GM12878 (cell line): ENCODE data around the gene MTERF1. TPM values are rescaled to one million over a fixed set of nuclear protein-coding genes. Genes with fewer than 3 reads are reported as not detected.
A peak's percentile ranks its signal among the peaks of the same experiment; 100 is the strongest.

Experiments
- ATAC-seq: fragments of 200-7000 bp; cut with Tn5 transposase; 3 replicates; pipeline ENCODE4 v1.9.1; 2020; ENCODE audit warnings: mild to moderate bottlenecking, moderate library complexity
- Bru-seq: library from RNA; stranded (reverse); fragments of 400-500 nt; gene quantifications from one replicate; lab custom pipeline; 2021; lab: Mats Ljungman, UMichigan
- BruChase-seq, 2 experiments: library from RNA; stranded (reverse); fragments of 400-500 nt; gene quantifications; one replicate each; lab custom pipeline; 2021; lab: Mats Ljungman, UMichigan
- BruUV-seq: library from RNA; stranded (reverse); fragments of 400-500 nt; replicated peaks from 2 replicates; lab custom pipeline; 2021; lab: Mats Ljungman, UMichigan
- CTCF ChIA-PET: fragments of 300-600 bp; sonication (Branson Sonifier 250); formaldehyde crosslinking; extraction: SDS; loops from one replicate; lab custom pipeline; 2021; ENCODE audit warnings: inconsistent platforms; lab: Yijun Ruan, JAX
- POLR2A ChIA-PET: fragments of 350-600 bp; formaldehyde crosslinking; extraction: SDS; loops from one replicate; lab custom pipeline; 2021; ENCODE audit warnings: inconsistent platforms; lab: Charles Lee
- RAD21 ChIA-PET: fragments of 300-600 bp; sonication (Branson Sonifier 250); formaldehyde crosslinking; loops from one replicate; lab custom pipeline; 2023; ENCODE audit warnings: antibody characterized with exemption; ENCODE audit not compliant: unreplicated experiment; lab: Charles Lee
- SMC1A ChIA-PET: fragments of 300-600 bp; sonication (Branson Sonifier 250); formaldehyde crosslinking; loops from one replicate; lab custom pipeline; 2023; ENCODE audit not compliant: unreplicated experiment, uncharacterized antibody; lab: Charles Lee
- DNase-seq: peaks from one replicate; pipeline ENCODE4 v3.0.0-alpha.2; 2011; ENCODE audit warnings: low read depth, low spot score
- FAIRE-seq: peaks from 3 replicates; lab custom pipeline; 2011; peaks lifted over from hg19 to GRCh38; lab: Jason Lieb, UNC
- H2AFZ ChIP-seq: 2 replicates; pipeline ENCODE4 v1.6.0; 2011; ENCODE audit warnings: low read depth, low read length, control low read depth; ENCODE audit not compliant: control insufficient read depth
- H3K27ac ChIP-seq: 2 replicates; pipeline ENCODE4 v1.5.1; 2011; ENCODE audit warnings: control low read depth; ENCODE audit not compliant: control insufficient read depth, insufficient read depth
- H3K27me3 ChIP-seq, 2 experiments: replicated peaks in 1 of 2; 2 replicates each; pipeline versions ENCODE4 v1.6.0 to v1.6.1; 2011; ENCODE audit warnings: low read length in 1 of 2; ENCODE audit not compliant: control insufficient read depth in 2 of 2, insufficient read depth in 2 of 2
- H3K36me3 ChIP-seq, 2 experiments: 2 replicates each; pipeline ENCODE4 v1.5.1; 2011; ENCODE audit warnings: low read length in 1 of 2; ENCODE audit not compliant: control insufficient read depth in 2 of 2, insufficient read depth in 2 of 2
- H3K4me1 ChIP-seq: 2 replicates; pipeline ENCODE4 v1.6.1; 2011; ENCODE audit warnings: mild to moderate bottlenecking, low read length, moderate library complexity, mixed read lengths; ENCODE audit not compliant: control insufficient read depth, insufficient read depth
- H3K4me2 ChIP-seq: 2 replicates; pipeline ENCODE4 v1.6.0; 2011; ENCODE audit warnings: control low read depth; ENCODE audit not compliant: control insufficient read depth, insufficient read depth
- H3K4me3 ChIP-seq: fragments of 200-600 bp; sonication (generic); 2 replicates; pipeline ENCODE4 v1.5.1; 2016
- H3K79me2 ChIP-seq: 2 replicates; pipeline ENCODE4 v1.6.0; 2011; ENCODE audit warnings: low read length; ENCODE audit not compliant: control insufficient read depth, insufficient read depth
- H3K9ac ChIP-seq: 2 replicates; pipeline ENCODE4 v1.8.0; 2011; ENCODE audit warnings: low read length, control low read depth, mixed read lengths; ENCODE audit not compliant: control insufficient read depth, insufficient read depth
- H3K9me3 ChIP-seq: replicated peaks from 3 replicates; pipeline ENCODE4 v1.5.1; 2011; ENCODE audit warnings: mild to moderate bottlenecking, low read length; ENCODE audit not compliant: control insufficient read depth, insufficient read depth
- H4K20me1 ChIP-seq: 2 replicates; pipeline ENCODE4 v1.6.0; 2011; ENCODE audit not compliant: control insufficient read depth, insufficient read depth
- ATF7 ChIP-seq: fragments of 450-650 bp; IDR thresholded peaks from 2 replicates; pipeline ENCODE4 v1.6.1; 2016; ENCODE audit warnings: low read depth, mild to moderate bottlenecking
- BMI1 ChIP-seq: fragments of 450-650 bp; IDR thresholded peaks from 2 replicates; pipeline ENCODE4 v1.6.1; 2016; ENCODE audit warnings: mild to moderate bottlenecking, moderate library complexity, borderline replicate concordance
- LARP7 ChIP-seq: fragments of 450-650 bp; IDR thresholded peaks from 2 replicates; pipeline ENCODE4 v1.6.1; 2017; ENCODE audit warnings: mild to moderate bottlenecking
- SMC3 ChIP-seq: IDR thresholded peaks from 2 replicates; pipeline ENCODE4 v1.6.1; 2011; ENCODE audit warnings: low read length, improper control_type of control experiment, borderline replicate concordance
- WGBS: methylation state at CpG from one replicate; pipeline ENCODE4 v1.1.6; 2016; ENCODE audit warnings: low lambda C conversion rate; ENCODE audit not compliant: insufficient replicate concordance, insufficient coverage; ENCODE audit errors: missing lambda C conversion rate; 5-methylcytosine and 5-hydroxymethylcytosine counted together
- in situ Hi-C: fragments of 300-500 bp; cut with MboI; formaldehyde crosslinking; loops from 9 replicates; pipeline ENCODE4 v1.14.3; 2018; ENCODE audit warnings: mixed read lengths
- intact Hi-C: fragments of 100-400 bp; cut with micrococcal nuclease; formaldehyde crosslinking; loops from one replicate; pipeline ENCODE4 v1.14.2; 2022; ENCODE audit not compliant: unreplicated experiment
- long read RNA-seq, 2 experiments: library from polyadenylated mRNA; unstranded; transcript quantifications; one replicate each; pipeline ENCODE4 v2.0.0, GENCODE V29; 2019 to 2020
- polyA minus RNA-seq, 3 experiments: library from RNA; depleted of rRNA, polyadenylated mRNA; stranded (reverse); fragments of >200 nt; gene quantifications; 2 replicates each; pipeline ENCODE4 v1.2.3, GENCODE V29; 2011
- polyA plus RNA-seq, 11 experiments: library from polyadenylated mRNA; depleted of rRNA in 4 of 11; unstranded in 6 of 11; stranded (reverse) in 5 of 11; fragments of >200 nt; fragmentation: Nextera tagmentation in 4 of 11; fragmentation: Illumina TruSeq in 1 of 11; extraction: Ambion mirVana in 4 of 11; extraction: Trizol in 1 of 11; gene quantifications; 1 replicate in 1 of 11; 2 replicates in 10 of 11; pipeline versions ENCODE4 v1.2.1 to v1.2.3, GENCODE V29; 2011 to 2016; ENCODE audit warnings: inconsistent platforms in 2 of 11, missing spikeins in 2 of 11, low read depth in 1 of 11
- total RNA-seq, 4 experiments: library from RNA; depleted of rRNA in 3 of 4; stranded (reverse); fragments of >200 nt in 3 of 4; fragmentation: Illumina TruSeq in 1 of 4; extraction: Trizol in 1 of 4; gene quantifications; 2 replicates each; pipeline versions ENCODE4 v1.2.1 to v1.2.3, GENCODE V29; 2013 to 2021
- TF ChIP-seq, protein P1 (sequence below): fragments of 450-650 bp; formaldehyde crosslinking; IDR thresholded peaks from 2 replicates; pipeline ENCODE4 v1.4.0; 2022; ENCODE audit warnings: mild to moderate bottlenecking, moderate library complexity
- TF ChIP-seq, protein P2 (sequence below): fragments of 450-650 bp; IDR thresholded peaks from 2 replicates; pipeline ENCODE4 v1.6.1; 2017; ENCODE audit warnings: low read depth, mild to moderate bottlenecking, moderate library complexity
- TF ChIP-seq, protein P3 (sequence below): fragments of 450-650 bp; formaldehyde crosslinking; IDR thresholded peaks from 2 replicates; pipeline ENCODE4 v1.5.0; 2022; ENCODE audit warnings: mild to moderate bottlenecking, missing genetic modification characterization

MTERF1 gene
- 51.2 and 52.1 TPM in 2 replicates for total RNA-seq (2013; cell fraction: nucleolus; rRNA removed)
- total RNA-seq (2014; rRNA removed) (14.7 and 20.1 TPM in 2 replicates), total RNA-seq (2014; rRNA removed; fragmentation: Illumina TruSeq; extraction: Trizol) (26.2 and 29.1 TPM in 2 replicates), total RNA-seq (2021) (19.0 and 19.1 TPM in 2 replicates), polyA plus RNA-seq (2011; rRNA removed) (23.4 and 41.6 TPM in 2 replicates), polyA plus RNA-seq (2014; fragmentation: Illumina TruSeq; extraction: Trizol) (27.5 and 39.1 TPM in 2 replicates), polyA plus RNA-seq (2014; fragmentation: Nextera tagmentation; extraction: Ambion mirVana) (10 to 100 TPM; 30.7 to 38.7 TPM), polyA plus RNA-seq (2014; rRNA removed) (15.6 and 16.9 TPM in 2 replicates), polyA plus RNA-seq (2016; fragmentation: Nextera tagmentation; extraction: Ambion mirVana) (10 to 100 TPM; 28.6 to 29.2 TPM), polyA minus RNA-seq (2011; rRNA and poly(A)+ RNA removed) (19.3 and 35.4 TPM in 2 replicates), Bru-seq, nascent RNA (percentile 96 among the genes with signal in this experiment), BruChase-seq, experiment 1, labeled RNA remaining after a 6-hour chase (percentile 94 among the genes with signal in this experiment), BruChase-seq, experiment 2, labeled RNA remaining after a 2-hour chase (percentile 96 among the genes with signal in this experiment)
- 13.1 TPM for polyA plus RNA-seq (2011; ENCODE audit: low read depth)
- polyA plus RNA-seq (2011; cell fraction: cytosol; rRNA removed) = 6.6 and 7.4 TPM in 2 replicates
- polyA plus RNA-seq (2011; cell fraction: nucleus; rRNA removed) = 16.0 and 16.8 TPM in 2 replicates
- 14.4 and 14.9 TPM in 2 replicates for polyA plus RNA-seq (2012)
- 2.3 and 3.7 TPM in 2 replicates for polyA minus RNA-seq (2011; cell fraction: cytosol; rRNA and poly(A)+ RNA removed)
- 23.8 and 31.6 TPM in 2 replicates for polyA minus RNA-seq (2011; cell fraction: nucleus; rRNA and poly(A)+ RNA removed)
- long read RNA-seq, experiment 1, transcript MTERF1-201 (3 exons, 1,997 nt) = major isoform, 14 of 24 reads
- long read RNA-seq, experiment 1, partial matches to known transcripts = 0 of 24 reads
- long read RNA-seq, experiment 1, other reads (novel, unspliced or antisense) = 5 of 24 reads
- long read RNA-seq, experiment 2, transcript MTERF1-203 (2 exons, 3,882 nt) = minor isoform, 12 of 227 reads
- long read RNA-seq, experiment 2, transcript MTERF1-202 (4 exons, 1,639 nt) = minor isoform, 12 of 227 reads
- long read RNA-seq, experiment 2, transcript MTERF1-201 (3 exons, 1,997 nt) = major isoform, 161 of 227 reads
- long read RNA-seq, experiment 2, transcript MTERF1-205 (3 exons, 554 nt) = minor isoform, 12 of 227 reads
- long read RNA-seq, experiment 2, partial matches to known transcripts = 2 of 227 reads
- long read RNA-seq, experiment 2, other reads (novel, unspliced or antisense) = 24 of 227 reads

- peak within 1 kb of the TSS; percentile 92 for H3K4me2 ChIP-seq
- POLR2A ChIA-PET = interaction anchor here (1.1 kb wide), 1 partner anchor 59 kb away, joined by 5 read pairs; no protein-coding TSS in a partner anchor
- H3K36me3 ChIP-seq = peaks cover 0 to 3% of the 10 kb centered on the region in 2 experiments; a peak in 1 of 4 replicates
- peaks cover 9% of the 10 kb centered on the region for H3K4me1 ChIP-seq
- peak within 1 kb of the TSS; percentile 88 for H2AFZ ChIP-seq
- H3K9me3 ChIP-seq = no peaks in the 10 kb centered on the region
- peaks cover 22% of the 10 kb centered on the region for H3K79me2 ChIP-seq
- peak within 1 kb of the TSS; percentile 88 for H3K27ac ChIP-seq
- FAIRE-seq = peak; percentile 96
- BruUV-seq = no TSS peak
- H3K27me3 ChIP-seq = no peaks in the 10 kb centered on the region
- in situ Hi-C loops = no loop called here
- peak within 1 kb of the TSS; percentile 89 for H3K4me3 ChIP-seq
- 2% methylated on average over 43 of the region's 43 CpGs for WGBS
- CTCF ChIA-PET = interaction anchor here (0.7 to 2.4 kb wide), 30 partner anchors 12 to 648 kb away, joined by 3 to 29 read pairs (median 4); partner anchors contain the start of genes AKAP9, GATAD1, PEX1 and RBM48
- RAD21 ChIA-PET = interaction anchor here (0.7 to 2.1 kb wide), 6 partner anchors 14 to 567 kb away, joined by 3 to 16 read pairs (median 7); partner anchors contain the start of genes AKAP9 and GATAD1
- DNase-seq = peak; percentile 69
- no peaks in the 10 kb centered on the region for H4K20me1 ChIP-seq
- H3K9ac ChIP-seq = peak within 1 kb of the TSS; percentile 97
- peak; percentile 99 for ATAC-seq
- SMC1A ChIA-PET = interaction anchor here (0.8 to 2.5 kb wide), 10 partner anchors 13 to 587 kb away, joined by 3 to 13 read pairs (median 6); partner anchors contain the start of genes AKAP9 and GATAD1
- intact Hi-C loops = loop anchor here (2.0 to 5.0 kb wide), 2 partner anchors 60 to 252 kb away; partner anchors contain the start of genes AKAP9 and CYP51A1
- peak; percentile 78 for TF ChIP-seq SMC3
- TF ChIP-seq, protein P1, sequence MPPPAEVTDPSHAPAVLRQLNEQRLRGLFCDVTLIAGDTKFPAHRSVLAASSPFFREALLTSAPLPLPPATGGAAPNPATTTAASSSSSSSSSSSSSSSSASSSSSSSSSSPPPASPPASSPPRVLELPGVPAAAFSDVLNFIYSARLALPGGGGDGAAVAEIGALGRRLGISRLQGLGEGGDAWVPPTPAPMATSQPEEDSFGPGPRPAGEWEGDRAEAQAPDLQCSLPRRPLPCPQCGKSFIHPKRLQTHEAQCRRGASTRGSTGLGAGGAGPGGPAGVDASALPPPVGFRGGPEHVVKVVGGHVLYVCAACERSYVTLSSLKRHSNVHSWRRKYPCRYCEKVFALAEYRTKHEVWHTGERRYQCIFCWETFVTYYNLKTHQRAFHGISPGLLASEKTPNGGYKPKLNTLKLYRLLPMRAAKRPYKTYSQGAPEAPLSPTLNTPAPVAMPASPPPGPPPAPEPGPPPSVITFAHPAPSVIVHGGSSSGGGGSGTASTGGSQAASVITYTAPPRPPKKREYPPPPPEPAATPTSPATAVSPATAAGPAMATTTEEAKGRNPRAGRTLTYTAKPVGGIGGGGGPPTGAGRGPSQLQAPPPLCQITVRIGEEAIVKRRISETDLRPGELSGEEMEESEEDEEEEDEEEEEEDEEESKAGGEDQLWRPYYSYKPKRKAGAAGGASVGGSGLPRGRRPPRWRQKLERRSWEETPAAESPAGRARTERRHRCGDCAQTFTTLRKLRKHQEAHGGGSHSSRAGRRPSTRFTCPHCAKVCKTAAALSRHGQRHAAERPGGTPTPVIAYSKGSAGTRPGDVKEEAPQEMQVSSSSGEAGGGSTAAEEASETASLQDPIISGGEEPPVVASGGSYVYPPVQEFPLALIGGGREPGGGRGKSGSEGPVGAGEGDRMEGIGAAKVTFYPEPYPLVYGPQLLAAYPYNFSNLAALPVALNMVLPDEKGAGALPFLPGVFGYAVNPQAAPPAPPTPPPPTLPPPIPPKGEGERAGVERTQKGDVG = no peak
- no peak for TF ChIP-seq BMI1
- peak; percentile 79 for TF ChIP-seq ATF7
- TF ChIP-seq, protein P2, sequence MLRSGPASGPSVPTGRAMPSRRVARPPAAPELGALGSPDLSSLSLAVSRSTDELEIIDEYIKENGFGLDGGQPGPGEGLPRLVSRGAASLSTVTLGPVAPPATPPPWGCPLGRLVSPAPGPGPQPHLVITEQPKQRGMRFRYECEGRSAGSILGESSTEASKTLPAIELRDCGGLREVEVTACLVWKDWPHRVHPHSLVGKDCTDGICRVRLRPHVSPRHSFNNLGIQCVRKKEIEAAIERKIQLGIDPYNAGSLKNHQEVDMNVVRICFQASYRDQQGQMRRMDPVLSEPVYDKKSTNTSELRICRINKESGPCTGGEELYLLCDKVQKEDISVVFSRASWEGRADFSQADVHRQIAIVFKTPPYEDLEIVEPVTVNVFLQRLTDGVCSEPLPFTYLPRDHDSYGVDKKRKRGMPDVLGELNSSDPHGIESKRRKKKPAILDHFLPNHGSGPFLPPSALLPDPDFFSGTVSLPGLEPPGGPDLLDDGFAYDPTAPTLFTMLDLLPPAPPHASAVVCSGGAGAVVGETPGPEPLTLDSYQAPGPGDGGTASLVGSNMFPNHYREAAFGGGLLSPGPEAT = peak; percentile 61; the same call in 1 of the 2 replicates
- no peak for TF ChIP-seq LARP7
- TF ChIP-seq, protein P3, sequence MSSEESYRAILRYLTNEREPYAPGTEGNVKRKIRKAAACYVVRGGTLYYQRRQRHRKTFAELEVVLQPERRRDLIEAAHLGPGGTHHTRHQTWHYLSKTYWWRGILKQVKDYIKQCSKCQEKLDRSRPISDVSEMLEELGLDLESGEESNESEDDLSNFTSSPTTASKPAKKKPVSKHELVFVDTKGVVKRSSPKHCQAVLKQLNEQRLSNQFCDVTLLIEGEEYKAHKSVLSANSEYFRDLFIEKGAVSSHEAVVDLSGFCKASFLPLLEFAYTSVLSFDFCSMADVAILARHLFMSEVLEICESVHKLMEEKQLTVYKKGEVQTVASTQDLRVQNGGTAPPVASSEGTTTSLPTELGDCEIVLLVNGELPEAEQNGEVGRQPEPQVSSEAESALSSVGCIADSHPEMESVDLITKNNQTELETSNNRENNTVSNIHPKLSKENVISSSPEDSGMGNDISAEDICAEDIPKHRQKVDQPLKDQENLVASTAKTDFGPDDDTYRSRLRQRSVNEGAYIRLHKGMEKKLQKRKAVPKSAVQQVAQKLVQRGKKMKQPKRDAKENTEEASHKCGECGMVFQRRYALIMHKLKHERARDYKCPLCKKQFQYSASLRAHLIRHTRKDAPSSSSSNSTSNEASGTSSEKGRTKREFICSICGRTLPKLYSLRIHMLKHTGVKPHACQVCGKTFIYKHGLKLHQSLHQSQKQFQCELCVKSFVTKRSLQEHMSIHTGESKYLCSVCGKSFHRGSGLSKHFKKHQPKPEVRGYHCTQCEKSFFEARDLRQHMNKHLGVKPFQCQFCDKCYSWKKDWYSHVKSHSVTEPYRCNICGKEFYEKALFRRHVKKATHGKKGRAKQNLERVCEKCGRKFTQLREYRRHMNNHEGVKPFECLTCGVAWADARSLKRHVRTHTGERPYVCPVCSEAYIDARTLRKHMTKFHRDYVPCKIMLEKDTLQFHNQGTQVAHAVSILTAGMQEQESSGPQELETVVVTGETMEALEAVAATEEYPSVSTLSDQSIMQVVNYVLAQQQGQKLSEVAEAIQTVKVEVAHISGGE = no peak
Observed at GRCh38 chr7:91880413-91881241, at the start of gene MTERF1. Gene MTERF1, minus strand, starts transcription at chr7:91880702. Its CDS starts 619 bp downstream, at chr7:91880083.
